Loucy (cell line): ENCODE data around the gene PSMG4.

Source experiments
- EZH2phosphoT487 ChIP-seq: fragments of 200-600 bp; IDR thresholded peaks from 2 replicates; pipeline ENCODE4 v1.6.1; 2018; ENCODE audit warnings: antibody characterized with exemption, mild to moderate bottlenecking, moderate library complexity, borderline replicate concordance
- TF ChIP-seq, protein P1 (sequence below): fragments of 200-600 bp; sonication (generic); conservative IDR thresholded peaks from 2 replicates; pipeline ENCODE4 v1.5.1; 2014; ENCODE audit warnings: mild to moderate bottlenecking, antibody characterized with exemption, low read length

- TF ChIP-seq, protein P1, sequence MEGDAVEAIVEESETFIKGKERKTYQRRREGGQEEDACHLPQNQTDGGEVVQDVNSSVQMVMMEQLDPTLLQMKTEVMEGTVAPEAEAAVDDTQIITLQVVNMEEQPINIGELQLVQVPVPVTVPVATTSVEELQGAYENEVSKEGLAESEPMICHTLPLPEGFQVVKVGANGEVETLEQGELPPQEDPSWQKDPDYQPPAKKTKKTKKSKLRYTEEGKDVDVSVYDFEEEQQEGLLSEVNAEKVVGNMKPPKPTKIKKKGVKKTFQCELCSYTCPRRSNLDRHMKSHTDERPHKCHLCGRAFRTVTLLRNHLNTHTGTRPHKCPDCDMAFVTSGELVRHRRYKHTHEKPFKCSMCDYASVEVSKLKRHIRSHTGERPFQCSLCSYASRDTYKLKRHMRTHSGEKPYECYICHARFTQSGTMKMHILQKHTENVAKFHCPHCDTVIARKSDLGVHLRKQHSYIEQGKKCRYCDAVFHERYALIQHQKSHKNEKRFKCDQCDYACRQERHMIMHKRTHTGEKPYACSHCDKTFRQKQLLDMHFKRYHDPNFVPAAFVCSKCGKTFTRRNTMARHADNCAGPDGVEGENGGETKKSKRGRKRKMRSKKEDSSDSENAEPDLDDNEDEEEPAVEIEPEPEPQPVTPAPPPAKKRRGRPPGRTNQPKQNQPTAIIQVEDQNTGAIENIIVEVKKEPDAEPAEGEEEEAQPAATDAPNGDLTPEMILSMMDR, result no peak
- no peak for TF ChIP-seq EZH2phosphoT487
These were observed 54.0 kb downstream of the PSMG4 start for GRCh38 chr6:3312604-3313231.
